HG03045 (cell line): ENCODE measurements around the gene PGF.

Source experiments
- ATAC-seq: cut with Tn5 transposase; IDR thresholded peaks from one replicate; pipeline ENCODE4 v1.9.1; 2021; ENCODE audit warnings: mild to moderate bottlenecking, moderate library complexity; ENCODE audit not compliant: unreplicated experiment

Gene PGF

GRCh38 chr14:74959596-74960180 is 4.3 kb upstream of the PGF start:
- no peak for ATAC-seq

GRCh38 chr14:74956280-74957072 is 1.1 kb upstream of the PGF start:
- no peak for ATAC-seq

- ATAC-seq = no peak
Observed at GRCh38 chr14:74956027-74956279, 556 bp upstream of the PGF start.

- no peak for ATAC-seq
Observed at GRCh38 chr14:74954947-74955228, 509 bp downstream of the PGF start.

GRCh38 chr14:74954232-74954946 is 1.0 kb downstream of the PGF start:
- ATAC-seq = no peak

GRCh38 chr14:74953686-74954085 is 1.7 kb downstream of the PGF start:
- no peak for ATAC-seq

GRCh38 chr14:74952697-74953484 is 2.5 kb downstream of the PGF start:
- ATAC-seq = no peak

- ATAC-seq = no peak
Observed at GRCh38 chr14:74952180-74952665, 3.2 kb downstream of the PGF start.

- no peak for ATAC-seq
Observed at GRCh38 chr14:74951443-74952179, 3.8 kb downstream of the PGF start.

GRCh38 chr14:74950795-74951442 is 4.5 kb downstream of the PGF start:
- ATAC-seq = no peak

- no peak for ATAC-seq
Observed at GRCh38 chr14:74949859-74950573, 5.4 kb downstream of the PGF start.

GRCh38 chr14:74949191-74949601 is 6.2 kb downstream of the PGF start:
- no peak for ATAC-seq

- no peak for ATAC-seq
Observed at GRCh38 chr14:74948228-74949175, 6.9 kb downstream of the PGF start.

- no peak for ATAC-seq
Observed at GRCh38 chr14:74947353-74948227, 7.8 kb downstream of the PGF start.

GRCh38 chr14:74946659-74947281 is 8.6 kb downstream of the PGF start:
- ATAC-seq = no peak

GRCh38 chr14:74945852-74946658 is 9.3 kb downstream of the PGF start:
- no peak for ATAC-seq
